Subcutaneous adipose tissue (tissue), 4 donors: ENCODE measurements around the gene MAP1A. TPM values are rescaled to one million over a fixed set of nuclear protein-coding genes. Genes with fewer than 3 reads are reported as not detected.

Source experiments
- CTCF ChIP-seq: fragments of 450-650 bp; IDR thresholded peaks from one replicate; pipeline ENCODE4 v1.5.1; 2016; ENCODE audit warnings: low read depth, mild to moderate bottlenecking, control low read depth, antibody characterized with exemption, moderate library complexity
- total RNA-seq, 4 donors: library from RNA; depleted of rRNA; stranded (reverse); fragments of >200 nt; gene quantifications; one replicate each; pipeline ENCODE4 v1.1.0, GENCODE V29; 2016

MAP1A gene
- total RNA-seq, 4 donors from 2014 or later = 11.5 to 16.6 (median 14.4) TPM

- no peak for TF ChIP-seq CTCF
These were observed 10.6 kb downstream of the MAP1A start for GRCh38 chr15:43527802-43528541.

DNA sequence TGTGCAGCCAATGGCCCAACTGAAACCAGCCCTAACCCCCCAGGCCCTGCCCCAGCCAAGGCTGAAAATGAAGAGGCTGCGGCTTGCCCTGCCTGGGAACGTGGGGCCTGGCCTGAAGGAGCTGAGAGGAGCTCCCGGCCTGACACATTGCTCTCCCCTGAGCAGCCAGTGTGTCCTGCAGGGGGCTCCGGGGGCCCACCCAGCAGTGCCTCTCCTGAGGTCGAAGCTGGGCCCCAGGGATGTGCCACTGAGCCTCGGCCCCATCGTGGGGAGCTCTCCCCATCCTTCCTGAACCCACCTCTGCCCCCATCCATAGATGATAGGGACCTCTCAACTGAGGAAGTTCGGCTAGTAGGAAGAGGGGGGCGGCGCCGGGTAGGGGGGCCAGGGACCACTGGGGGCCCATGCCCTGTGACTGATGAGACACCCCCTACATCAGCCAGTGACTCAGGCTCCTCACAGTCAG, 11.2 kb downstream of the MAP1A start:
- no peak for TF ChIP-seq CTCF

GRCh38 chr15:43529141-43529540, 11.7 kb downstream of the MAP1A start:
- TF ChIP-seq CTCF = no peak

DNA sequence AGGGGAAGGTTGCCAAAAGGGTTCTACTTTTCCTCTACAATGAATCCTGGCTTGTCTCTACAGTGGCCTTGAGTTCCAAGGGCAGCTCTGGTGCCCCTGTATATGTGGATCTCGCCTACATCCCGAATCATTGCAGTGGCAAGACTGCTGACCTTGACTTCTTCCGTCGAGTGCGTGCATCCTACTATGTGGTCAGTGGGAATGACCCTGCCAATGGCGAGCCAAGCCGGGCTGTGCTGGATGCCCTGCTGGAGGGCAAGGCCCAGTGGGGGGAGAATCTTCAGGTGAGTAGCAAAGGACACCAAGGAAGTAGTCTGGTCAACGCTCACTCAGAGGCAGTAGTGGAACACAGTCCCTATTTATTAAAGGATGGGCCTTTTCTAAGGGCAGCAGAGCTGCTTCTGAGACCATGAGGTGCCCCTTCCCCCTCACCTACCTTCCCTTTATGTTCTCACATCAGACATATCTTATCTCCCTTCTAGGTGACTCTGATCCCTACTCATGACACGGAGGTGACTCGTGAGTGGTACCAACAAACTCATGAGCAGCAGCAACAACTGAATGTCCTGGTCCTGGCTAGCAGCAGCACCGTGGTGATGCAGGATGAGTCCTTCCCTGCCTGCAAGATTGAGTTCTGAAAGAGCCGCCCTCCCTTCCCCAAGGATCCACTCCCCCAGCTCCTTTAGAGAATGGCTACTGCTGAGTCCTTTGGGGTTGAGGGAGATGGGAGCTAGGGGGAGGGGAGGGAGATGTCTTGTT, 12.4 kb downstream of the MAP1A start:
- TF ChIP-seq CTCF = no peak

DNA sequence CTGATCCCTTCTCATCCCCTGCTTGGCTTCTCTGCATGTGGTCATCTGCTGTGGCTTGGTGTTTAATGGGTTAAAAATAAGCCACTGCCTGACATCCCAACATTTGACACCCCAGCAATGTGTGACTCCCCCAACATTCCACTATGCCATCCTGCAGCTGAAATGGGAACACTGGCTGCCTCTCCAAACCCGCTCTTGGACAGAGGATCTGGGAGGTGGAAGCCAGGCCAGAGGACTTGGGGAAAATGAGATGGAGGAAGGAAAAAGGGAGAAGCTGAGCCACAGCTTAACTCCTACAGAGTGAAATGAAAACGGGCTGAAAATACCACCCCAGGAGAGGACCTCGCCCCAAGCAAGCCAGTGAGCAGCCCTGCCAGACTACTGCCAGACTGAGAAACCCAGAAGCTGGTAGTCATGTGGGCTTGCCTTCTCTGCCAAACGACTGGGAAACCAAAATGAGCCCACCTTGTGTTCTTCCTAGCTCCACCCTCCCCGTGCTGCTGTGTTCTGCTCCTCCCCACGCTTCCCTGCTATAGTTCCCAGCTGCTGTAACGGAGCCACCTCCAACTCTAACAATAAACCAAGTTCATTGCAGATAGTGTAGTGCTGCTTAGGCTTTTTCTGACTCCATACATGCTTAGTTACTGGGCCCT, 13.7 kb downstream of the MAP1A start:
- no peak for TF ChIP-seq CTCF

GRCh38 chr15:43534897-43535296, 17.5 kb downstream of the MAP1A start:
- TF ChIP-seq CTCF = no peak

DNA sequence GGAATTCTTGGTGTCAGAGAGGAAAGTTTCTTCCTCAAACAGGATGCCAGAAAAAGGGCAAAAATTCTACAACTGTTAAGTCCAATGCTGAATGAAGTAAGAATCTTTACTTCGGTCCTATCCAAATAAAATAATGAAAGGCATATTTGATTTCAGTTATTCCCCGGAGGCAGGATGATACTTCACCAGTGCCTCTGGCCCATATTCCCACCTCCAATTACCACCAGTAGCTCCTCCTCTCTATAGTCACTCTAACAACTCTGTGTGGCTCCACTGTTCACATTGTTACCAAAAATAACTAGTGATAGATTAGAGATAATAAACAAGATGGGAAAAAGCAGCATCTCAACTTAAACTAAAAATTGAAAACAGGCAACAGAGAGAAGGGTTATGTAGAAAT, 20.7 kb downstream of the MAP1A start:
- TF ChIP-seq CTCF = no peak
